ENCODE data around the gene TMEM60.

DNA sequence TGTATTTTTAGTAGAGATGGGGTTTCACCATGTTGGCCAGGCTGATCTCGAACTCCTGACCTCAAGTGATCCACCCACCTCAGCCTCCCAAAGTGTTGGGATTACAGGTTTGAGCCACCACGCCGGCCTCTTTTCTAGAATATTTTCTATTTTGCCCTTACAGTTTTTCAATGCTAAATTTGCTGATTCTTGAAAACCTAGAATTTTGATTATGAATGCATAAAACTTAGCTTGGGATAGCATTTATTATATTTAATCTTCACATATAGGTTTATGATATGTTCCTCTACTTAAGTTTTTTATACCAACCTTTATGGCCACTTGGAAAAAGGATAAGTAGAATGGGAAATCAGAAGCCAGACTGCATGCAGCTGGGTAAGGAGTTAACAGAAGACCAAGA, 2.1 kb downstream of the TMEM60 start:
- TF ChIP-seq, protein P1, sequence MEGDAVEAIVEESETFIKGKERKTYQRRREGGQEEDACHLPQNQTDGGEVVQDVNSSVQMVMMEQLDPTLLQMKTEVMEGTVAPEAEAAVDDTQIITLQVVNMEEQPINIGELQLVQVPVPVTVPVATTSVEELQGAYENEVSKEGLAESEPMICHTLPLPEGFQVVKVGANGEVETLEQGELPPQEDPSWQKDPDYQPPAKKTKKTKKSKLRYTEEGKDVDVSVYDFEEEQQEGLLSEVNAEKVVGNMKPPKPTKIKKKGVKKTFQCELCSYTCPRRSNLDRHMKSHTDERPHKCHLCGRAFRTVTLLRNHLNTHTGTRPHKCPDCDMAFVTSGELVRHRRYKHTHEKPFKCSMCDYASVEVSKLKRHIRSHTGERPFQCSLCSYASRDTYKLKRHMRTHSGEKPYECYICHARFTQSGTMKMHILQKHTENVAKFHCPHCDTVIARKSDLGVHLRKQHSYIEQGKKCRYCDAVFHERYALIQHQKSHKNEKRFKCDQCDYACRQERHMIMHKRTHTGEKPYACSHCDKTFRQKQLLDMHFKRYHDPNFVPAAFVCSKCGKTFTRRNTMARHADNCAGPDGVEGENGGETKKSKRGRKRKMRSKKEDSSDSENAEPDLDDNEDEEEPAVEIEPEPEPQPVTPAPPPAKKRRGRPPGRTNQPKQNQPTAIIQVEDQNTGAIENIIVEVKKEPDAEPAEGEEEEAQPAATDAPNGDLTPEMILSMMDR (conservative IDR thresholded peaks at IDR 0.05; ENCODE audit: low read length): no peak
- no peak for TF ChIP-seq EZH2phosphoT487 (IDR thresholded peaks at IDR 0.05; ENCODE audit: borderline replicate concordance, low read depth, low read length)

Data from OCI-LY7 (cell line).